Measurements from ENCODE around the gene MYO1D.

DNA sequence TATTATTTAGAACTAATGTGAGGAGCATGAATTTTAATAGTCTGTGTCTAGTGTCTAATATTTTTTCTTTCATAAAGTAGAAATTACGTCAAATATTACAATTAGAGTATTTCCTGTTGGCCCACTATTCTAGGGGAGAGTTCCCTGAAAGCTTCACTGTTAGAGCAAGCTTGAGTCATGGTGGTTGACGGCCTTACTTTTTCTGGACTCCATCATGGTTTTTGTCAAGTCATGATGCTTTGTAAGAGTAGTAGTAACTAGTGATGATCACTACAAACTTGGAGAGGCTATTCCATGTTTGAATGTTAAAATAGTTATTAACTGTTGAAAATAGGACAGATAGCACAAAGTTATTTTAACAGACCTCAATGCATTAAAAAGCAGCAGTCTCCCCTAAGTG, 431.0 kb downstream of the MYO1D start:
- TF ChIP-seq, protein P1, sequence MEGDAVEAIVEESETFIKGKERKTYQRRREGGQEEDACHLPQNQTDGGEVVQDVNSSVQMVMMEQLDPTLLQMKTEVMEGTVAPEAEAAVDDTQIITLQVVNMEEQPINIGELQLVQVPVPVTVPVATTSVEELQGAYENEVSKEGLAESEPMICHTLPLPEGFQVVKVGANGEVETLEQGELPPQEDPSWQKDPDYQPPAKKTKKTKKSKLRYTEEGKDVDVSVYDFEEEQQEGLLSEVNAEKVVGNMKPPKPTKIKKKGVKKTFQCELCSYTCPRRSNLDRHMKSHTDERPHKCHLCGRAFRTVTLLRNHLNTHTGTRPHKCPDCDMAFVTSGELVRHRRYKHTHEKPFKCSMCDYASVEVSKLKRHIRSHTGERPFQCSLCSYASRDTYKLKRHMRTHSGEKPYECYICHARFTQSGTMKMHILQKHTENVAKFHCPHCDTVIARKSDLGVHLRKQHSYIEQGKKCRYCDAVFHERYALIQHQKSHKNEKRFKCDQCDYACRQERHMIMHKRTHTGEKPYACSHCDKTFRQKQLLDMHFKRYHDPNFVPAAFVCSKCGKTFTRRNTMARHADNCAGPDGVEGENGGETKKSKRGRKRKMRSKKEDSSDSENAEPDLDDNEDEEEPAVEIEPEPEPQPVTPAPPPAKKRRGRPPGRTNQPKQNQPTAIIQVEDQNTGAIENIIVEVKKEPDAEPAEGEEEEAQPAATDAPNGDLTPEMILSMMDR (conservative IDR thresholded peaks at IDR 0.05), result no peak
- no peak for TF ChIP-seq EZH2 (IDR thresholded peaks at IDR 0.05; ENCODE audit: low read depth)
